ENCODE measurements around the gene BCAT1. TPM values are rescaled to one million over a fixed set of nuclear protein-coding genes. Genes with fewer than 3 reads are reported as not detected.
"Not testable (repeated sequence)": the region's sequence is repeated elsewhere in the genome, so short reads cannot be mapped to it uniquely, and the experiment has no call there.

BCAT1 gene
- total RNA-seq, 1 experiment from 2014 or later = 0.05 TPM

DNA sequence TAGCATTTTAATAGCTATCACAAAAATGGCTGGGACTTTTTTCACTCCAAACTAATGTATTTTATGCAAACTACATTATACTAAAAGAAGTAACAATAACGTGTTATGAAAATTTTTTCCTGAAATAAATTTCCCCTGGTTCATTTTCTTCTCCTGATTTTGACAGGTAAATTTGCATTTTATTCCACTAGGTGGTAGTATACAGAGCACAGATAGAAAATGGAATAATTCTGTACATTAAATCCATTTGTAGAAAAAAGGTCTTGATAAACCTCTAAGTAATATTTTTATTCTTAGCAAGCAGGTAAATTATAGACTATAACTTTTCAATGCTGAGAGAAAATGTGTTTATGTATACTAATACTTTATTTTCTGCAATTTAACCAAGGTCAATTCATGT is 96.5 kb downstream of the BCAT1 start:
- in situ Hi-C loops (cut with HindIII; ENCODE audit: low pct_unique_long_range_greater_than_20kb, low sequenced_read_pairs) = no loop called here
- DNase-seq (ENCODE audit: low read depth, low spot score) = peak; percentile 15

- in situ Hi-C loops (cut with HindIII; ENCODE audit: low pct_unique_long_range_greater_than_20kb, low sequenced_read_pairs); DNase-seq (ENCODE audit: low read depth, low spot score): not testable (repeated sequence)
Observed at GRCh38 chr12:24851883-24852282, 97.0 kb downstream of the BCAT1 start.

DNA sequence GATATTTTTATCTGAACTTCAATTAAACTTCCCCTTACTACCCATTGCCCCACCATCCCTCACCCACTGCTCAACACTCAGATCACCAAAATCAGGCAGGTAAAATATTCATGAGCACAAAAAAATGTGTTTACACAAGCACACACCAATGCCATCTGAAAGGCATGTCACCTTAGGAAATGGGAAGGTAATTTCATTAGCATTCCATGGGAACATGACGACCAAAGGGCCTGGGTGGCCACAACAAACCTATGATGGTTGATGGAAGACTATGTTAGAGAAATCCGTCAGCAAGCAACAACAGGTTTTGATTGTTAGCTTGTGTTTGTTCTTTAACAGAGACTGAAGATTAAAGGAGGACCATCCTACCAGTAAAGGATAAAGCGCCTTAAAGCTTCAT is 97.6 kb downstream of the BCAT1 start:
- in situ Hi-C loops (cut with HindIII; ENCODE audit: low pct_unique_long_range_greater_than_20kb, low sequenced_read_pairs) = no loop called here
- no peak for DNase-seq (ENCODE audit: low read depth, low spot score)

GRCh38 chr12:24850496-24850895 is 98.4 kb downstream of the BCAT1 start:
- in situ Hi-C loops (cut with HindIII; ENCODE audit: low pct_unique_long_range_greater_than_20kb, low sequenced_read_pairs) = no loop called here
- no peak for DNase-seq (ENCODE audit: low read depth, low spot score)

- in situ Hi-C loops (cut with HindIII; ENCODE audit: low pct_unique_long_range_greater_than_20kb, low sequenced_read_pairs) = no loop called here
- no peak for DNase-seq (ENCODE audit: low read depth, low spot score)
Observed at GRCh38 chr12:24848941-24849477, 99.9 kb downstream of the BCAT1 start.

DNA sequence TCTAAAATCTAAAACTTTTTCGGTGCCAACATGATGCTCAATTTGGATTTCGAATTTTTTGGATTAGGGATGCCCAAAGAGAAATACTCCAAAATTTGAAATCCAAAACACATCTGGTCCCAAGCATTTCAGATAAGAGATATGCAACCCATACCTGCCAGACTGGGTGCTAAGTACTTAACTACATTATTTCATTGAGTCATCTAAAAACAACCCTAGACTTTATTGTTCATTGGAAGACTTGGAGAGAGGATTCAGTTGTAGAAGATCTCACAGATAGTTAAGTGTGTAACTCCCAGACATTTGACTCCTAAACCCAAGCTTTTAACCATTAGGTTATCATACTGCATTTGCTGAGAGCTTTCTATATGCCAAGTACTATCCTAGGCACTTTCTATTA is 102.2 kb downstream of the BCAT1 start:
- in situ Hi-C loops (cut with HindIII; ENCODE audit: low pct_unique_long_range_greater_than_20kb, low sequenced_read_pairs) = no loop called here
- DNase-seq (ENCODE audit: low read depth, low spot score) = no peak

DNA sequence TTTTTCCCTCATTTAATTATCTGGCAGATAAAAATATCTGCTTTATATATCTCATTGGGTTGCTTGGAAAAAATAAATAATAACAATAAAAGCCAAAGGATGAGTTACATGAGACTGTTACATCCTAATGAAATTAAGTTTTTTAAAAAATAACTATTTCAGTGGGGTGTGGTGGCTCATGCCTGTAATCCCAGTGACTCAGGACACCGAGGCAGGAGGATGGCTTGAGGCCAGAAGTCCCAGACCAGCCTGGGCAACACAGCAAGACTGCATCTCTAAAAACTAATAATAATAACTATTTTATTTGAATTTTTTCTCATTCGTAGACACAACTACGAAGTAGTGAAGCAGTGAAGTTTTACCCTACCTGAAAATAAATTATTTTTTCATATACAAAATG is 103.3 kb downstream of the BCAT1 start:
- in situ Hi-C loops (cut with HindIII; ENCODE audit: low pct_unique_long_range_greater_than_20kb, low sequenced_read_pairs) = no loop called here
- DNase-seq (ENCODE audit: low read depth, low spot score) = no peak

GRCh38 chr12:24840046-24840800 is 108.7 kb downstream of the BCAT1 start:
- in situ Hi-C loops (cut with HindIII; ENCODE audit: low pct_unique_long_range_greater_than_20kb, low sequenced_read_pairs) = no loop called here
- DNase-seq (ENCODE audit: low read depth, low spot score) = no peak

DNA sequence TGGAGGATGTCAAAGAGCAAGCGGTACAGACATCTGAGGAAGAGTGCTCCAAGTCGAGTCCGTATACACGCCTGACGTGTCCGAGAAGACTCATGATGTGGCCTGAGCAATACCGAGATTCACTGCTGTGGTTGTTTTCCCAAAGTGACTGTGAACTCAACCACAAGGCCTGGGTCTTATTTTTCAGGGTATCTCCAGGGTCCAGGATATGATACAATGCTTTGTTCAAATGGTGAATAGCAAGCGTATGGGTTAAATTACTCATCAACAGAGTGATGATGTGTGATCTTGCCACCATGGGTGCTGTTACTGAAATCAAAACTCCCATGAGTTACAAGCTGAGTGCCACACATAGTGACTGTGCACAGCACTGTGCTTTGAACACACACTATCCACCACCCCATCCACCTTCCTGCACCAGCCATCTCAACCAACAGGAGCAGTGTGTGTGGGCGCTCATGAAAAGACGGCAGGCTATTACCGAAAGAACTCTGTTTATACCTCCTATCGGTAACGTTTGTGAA is 109.6 kb downstream of the BCAT1 start:
- no peak for DNase-seq (ENCODE audit: low read depth, low spot score)
- in situ Hi-C loops (cut with HindIII; ENCODE audit: low pct_unique_long_range_greater_than_20kb, low sequenced_read_pairs) = no loop called here

DNA sequence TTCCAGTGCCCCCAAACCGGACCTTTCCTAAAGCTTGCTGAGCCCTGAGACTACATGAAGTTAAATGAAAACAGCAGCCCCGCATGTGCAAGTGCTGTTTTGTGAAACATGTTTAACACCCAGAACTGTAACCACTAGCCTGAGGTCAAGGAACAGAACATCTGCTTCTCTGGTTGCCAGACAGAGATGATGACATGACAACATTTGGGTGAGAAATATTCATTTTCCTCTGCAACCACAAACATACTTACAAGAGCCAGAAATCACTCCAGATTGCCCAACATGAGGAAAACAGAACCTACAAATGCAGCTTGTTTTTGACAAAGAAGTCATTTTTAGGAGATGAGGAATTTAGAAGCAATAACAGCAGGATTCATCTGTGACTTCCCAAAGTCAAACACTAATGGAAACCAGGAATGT is 110.4 kb downstream of the BCAT1 start:
- in situ Hi-C loops (cut with HindIII; ENCODE audit: low pct_unique_long_range_greater_than_20kb, low sequenced_read_pairs) = no loop called here
- DNase-seq (ENCODE audit: low read depth, low spot score) = peak; percentile 60

DNA sequence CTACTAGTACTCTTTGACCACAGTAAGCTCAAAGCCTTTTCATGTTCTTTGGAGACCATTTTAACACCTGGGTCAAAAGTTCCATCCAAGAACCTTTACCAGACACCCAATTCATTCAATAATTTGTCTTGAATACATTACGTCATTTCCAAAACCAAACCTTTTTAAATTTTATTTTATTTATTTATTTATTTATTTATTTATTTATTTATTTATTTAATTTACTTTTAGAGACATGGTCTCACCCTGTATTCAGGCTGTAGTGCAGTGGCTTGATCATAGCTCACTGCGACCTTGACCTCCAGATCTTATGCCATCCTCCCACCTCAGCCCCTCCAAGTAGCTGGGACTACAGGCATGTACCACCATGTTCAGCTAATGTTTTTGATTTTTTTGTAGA is 113.5 kb downstream of the BCAT1 start:
- in situ Hi-C loops (cut with HindIII; ENCODE audit: low pct_unique_long_range_greater_than_20kb, low sequenced_read_pairs) = no loop called here
- no peak for DNase-seq (ENCODE audit: low read depth, low spot score)

GRCh38 chr12:24833513-24833912 is 115.4 kb downstream of the BCAT1 start:
- DNase-seq (ENCODE audit: low read depth, low spot score) = no peak
- in situ Hi-C loops (cut with HindIII; ENCODE audit: low pct_unique_long_range_greater_than_20kb, low sequenced_read_pairs) = no loop called here

- in situ Hi-C loops (cut with HindIII; ENCODE audit: low pct_unique_long_range_greater_than_20kb, low sequenced_read_pairs) = no loop called here
Observed at GRCh38 chr12:24823808-24824515, 124.9 kb downstream of the BCAT1 start.

DNA sequence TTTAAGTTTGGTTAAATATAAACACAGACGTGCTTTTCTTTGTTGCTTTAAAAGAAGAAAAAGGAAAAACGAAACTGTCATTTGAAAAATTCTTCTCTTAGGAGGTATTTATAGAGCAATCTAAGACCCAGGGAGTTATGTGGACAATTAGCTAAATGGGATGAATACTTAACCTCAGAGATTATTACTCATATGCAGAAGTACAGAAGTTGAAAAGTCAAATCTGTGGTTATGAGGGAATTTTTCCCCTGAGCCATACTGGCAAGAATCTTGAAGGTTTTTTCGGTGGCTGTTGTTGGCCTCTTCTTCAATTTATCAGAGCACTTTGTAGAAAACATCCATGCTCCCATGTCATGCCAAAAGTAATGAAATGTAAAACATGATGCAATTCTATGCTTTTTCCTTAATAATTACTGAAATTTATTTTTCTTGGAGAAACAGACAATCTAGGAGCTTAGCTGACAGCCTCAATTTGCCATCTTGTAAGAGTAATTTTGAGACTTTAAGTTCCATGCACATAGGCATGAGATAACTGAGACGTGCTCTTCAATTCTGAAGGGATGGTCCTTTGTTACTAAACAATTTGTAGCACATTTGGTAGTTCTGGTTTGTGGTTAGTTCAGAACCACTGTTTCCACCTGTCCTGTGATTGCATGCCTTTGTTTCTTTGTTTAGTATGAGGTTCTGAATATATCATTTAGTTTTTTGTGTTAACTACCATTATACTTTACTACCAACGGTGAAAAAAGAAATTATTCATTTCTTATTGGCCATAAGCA is 126.6 kb downstream of the BCAT1 start:
- no peak for DNase-seq (ENCODE audit: low read depth, low spot score)
- in situ Hi-C loops (cut with HindIII; ENCODE audit: low pct_unique_long_range_greater_than_20kb, low sequenced_read_pairs) = no loop called here

More at GRCh38 chr12:24823808-24824515, 124.9 kb downstream of the BCAT1 start:
- DNase-seq (ENCODE audit: low read depth, low spot score) = no peak

GRCh38 chr12:24821691-24822090 is 127.2 kb downstream of the BCAT1 start:
- in situ Hi-C loops (cut with HindIII; ENCODE audit: low pct_unique_long_range_greater_than_20kb, low sequenced_read_pairs) = no loop called here
- DNase-seq (ENCODE audit: low read depth, low spot score) = no peak

DNA sequence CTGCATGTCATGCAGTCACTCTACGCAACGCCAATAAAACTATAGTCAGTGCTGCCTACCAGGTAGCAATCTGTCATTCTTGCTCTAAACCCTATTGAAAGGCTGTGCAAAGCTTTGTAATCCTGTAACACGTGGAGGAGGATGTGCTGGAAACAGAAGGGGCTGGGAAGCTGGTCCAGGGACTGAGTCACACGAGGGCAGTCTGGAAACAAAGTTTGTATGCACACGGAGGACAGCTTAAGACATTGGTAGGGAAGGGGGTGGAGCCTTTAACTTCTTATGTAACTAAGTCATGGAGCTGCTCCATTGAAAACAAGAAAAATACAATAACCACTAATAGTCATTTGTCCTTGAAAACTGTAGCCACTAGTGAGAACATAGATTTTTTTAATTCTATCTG is 128.0 kb downstream of the BCAT1 start:
- in situ Hi-C loops (cut with HindIII; ENCODE audit: low pct_unique_long_range_greater_than_20kb, low sequenced_read_pairs) = no loop called here
- DNase-seq (ENCODE audit: low read depth, low spot score) = no peak

GRCh38 chr12:24818351-24818750 is 130.6 kb downstream of the BCAT1 start:
- in situ Hi-C loops (cut with HindIII; ENCODE audit: low pct_unique_long_range_greater_than_20kb, low sequenced_read_pairs) = no loop called here
- DNase-seq (ENCODE audit: low read depth, low spot score) = no peak

DNA sequence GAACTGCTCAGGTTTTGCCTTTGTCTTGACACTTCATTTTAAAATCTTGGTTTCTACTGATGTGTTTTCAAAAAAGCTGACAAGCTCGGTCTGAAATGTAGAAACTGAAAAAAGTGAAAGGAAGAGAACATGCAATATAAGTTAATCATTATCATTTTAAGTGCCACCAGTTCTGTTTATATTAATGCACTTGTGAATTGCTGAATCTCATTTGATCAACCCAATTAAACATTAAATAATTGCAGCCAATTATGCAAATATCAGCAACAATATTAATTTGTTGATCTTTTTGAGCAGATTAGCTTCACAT is 133.8 kb downstream of the BCAT1 start:
- DNase-seq (ENCODE audit: low read depth, low spot score) = no peak
- in situ Hi-C loops (cut with HindIII; ENCODE audit: low pct_unique_long_range_greater_than_20kb, low sequenced_read_pairs) = no loop called here
